Nephron (organoid): ENCODE results near the gene MRPS12.

Experiments used
- H3K27ac Mint-ChIP-seq, 3 experiments: 2 replicates each; pipeline ENCODE4 v1.8.0; 2020; ENCODE audit warnings: mixed read lengths in 3 of 3, mild to moderate bottlenecking in 2 of 3, moderate library complexity in 1 of 3
- H3K27me3 Mint-ChIP-seq: 2 replicates; pipeline ENCODE4 v1.8.0; 2021; ENCODE audit warnings: low read depth, mild to moderate bottlenecking, moderate library complexity, mixed read lengths
- H3K36me3 Mint-ChIP-seq: 2 replicates; pipeline ENCODE4 v1.8.0; 2020; ENCODE audit warnings: low read depth, mixed read lengths
- H3K4me1 Mint-ChIP-seq: 2 replicates; pipeline ENCODE4 v1.8.0; 2020; ENCODE audit warnings: mixed read lengths
- H3K4me3 Mint-ChIP-seq, 3 experiments: 2 replicates each; pipeline ENCODE4 v1.8.0; 2020; ENCODE audit warnings: mild to moderate bottlenecking in 3 of 3, mixed read lengths in 3 of 3, moderate library complexity in 2 of 3
- H3K9me3 Mint-ChIP-seq: 2 replicates; pipeline ENCODE4 v1.8.0; 2020; ENCODE audit warnings: mixed read lengths
- TF ChIP-seq, protein P1 (sequence below), 3 experiments: fragments of 200-600 bp; sonication (generic); IDR thresholded peaks; one replicate each; pipeline ENCODE4 v1.5.0; 2021; ENCODE audit warnings: antibody characterized with exemption in 3 of 3; ENCODE audit not compliant: unreplicated experiment in 3 of 3

Gene MRPS12

GRCh38 chr19:38905620-38906019 is 25.1 kb upstream of the MRPS12 start:
- Mint-ChIP-seq H3K9me3 (peaks cover 6% of the 10 kb centered on the region), H3K27me3 (no peaks in the 10 kb centered on the region), H3K4me3 (no peak overlapping the region), H3K36me3 (peaks cover 20% of the 10 kb centered on the region), H3K27ac (no peak overlapping the region), H3K4me1 (peaks cover 4% of the 10 kb centered on the region)
- TF ChIP-seq, protein P1, sequence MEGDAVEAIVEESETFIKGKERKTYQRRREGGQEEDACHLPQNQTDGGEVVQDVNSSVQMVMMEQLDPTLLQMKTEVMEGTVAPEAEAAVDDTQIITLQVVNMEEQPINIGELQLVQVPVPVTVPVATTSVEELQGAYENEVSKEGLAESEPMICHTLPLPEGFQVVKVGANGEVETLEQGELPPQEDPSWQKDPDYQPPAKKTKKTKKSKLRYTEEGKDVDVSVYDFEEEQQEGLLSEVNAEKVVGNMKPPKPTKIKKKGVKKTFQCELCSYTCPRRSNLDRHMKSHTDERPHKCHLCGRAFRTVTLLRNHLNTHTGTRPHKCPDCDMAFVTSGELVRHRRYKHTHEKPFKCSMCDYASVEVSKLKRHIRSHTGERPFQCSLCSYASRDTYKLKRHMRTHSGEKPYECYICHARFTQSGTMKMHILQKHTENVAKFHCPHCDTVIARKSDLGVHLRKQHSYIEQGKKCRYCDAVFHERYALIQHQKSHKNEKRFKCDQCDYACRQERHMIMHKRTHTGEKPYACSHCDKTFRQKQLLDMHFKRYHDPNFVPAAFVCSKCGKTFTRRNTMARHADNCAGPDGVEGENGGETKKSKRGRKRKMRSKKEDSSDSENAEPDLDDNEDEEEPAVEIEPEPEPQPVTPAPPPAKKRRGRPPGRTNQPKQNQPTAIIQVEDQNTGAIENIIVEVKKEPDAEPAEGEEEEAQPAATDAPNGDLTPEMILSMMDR (IDR thresholded peaks at IDR 0.05; ENCODE audit: unreplicated experiment in 3 of 3) = no peak

DNA sequence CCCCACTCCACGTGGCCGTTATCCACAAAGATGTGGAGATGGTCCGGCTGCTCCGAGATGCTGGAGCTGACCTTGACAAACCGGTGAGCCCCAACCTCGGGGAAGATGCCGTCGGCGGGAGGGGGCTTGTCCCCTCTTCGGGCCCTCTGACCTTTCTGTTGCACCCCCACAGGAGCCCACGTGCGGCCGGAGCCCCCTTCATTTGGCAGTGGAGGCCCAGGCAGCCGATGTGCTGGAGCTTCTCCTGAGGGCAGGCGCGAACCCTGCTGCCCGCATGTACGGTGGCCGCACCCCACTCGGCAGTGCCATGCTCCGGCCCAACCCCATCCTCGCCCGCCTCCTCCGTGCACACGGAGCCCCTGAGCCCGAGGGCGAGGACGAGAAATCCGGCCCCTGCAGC is 23.5 kb upstream of the MRPS12 start:
- H3K4me1 Mint-ChIP-seq = no peaks in the 10 kb centered on the region
- peaks cover 3% of the 10 kb centered on the region for H3K9me3 Mint-ChIP-seq
- H3K27ac Mint-ChIP-seq = no peak overlapping the region
- H3K36me3 Mint-ChIP-seq = peaks cover 17% of the 10 kb centered on the region
- no peaks in the 10 kb centered on the region for H3K27me3 Mint-ChIP-seq
- TF ChIP-seq, protein P1 (IDR thresholded peaks at IDR 0.05; ENCODE audit: unreplicated experiment in 3 of 3) = no peak
- H3K4me3 Mint-ChIP-seq = no peak overlapping the region

DNA sequence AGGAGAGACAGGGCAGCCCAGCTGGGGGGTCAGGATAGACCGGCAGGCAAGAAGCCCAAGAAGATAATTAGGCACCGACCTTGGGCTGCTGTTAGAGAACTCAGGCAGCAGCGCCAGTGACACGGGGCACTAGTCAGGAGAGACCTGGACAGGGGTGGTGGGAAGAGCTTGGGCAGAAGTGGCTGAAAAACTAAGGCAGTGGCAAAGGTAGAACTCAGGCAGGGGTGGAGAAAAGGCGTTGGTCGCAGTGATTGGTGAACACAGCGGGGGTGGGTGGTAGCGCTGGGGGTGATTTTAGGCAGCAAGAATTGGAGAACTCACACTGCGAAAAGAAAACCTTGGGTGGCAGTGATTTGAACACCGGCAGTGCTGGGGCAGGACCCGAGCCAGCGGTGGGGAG is 23.1 kb upstream of the MRPS12 start:
- Mint-ChIP-seq H3K27ac (no peak overlapping the region), H3K4me1 (peaks cover 1% of the 10 kb centered on the region), H3K27me3 (no peaks in the 10 kb centered on the region), H3K9me3 (peaks cover 3% of the 10 kb centered on the region), H3K4me3 (no peak overlapping the region), H3K36me3 (peaks cover 17% of the 10 kb centered on the region)
- TF ChIP-seq, protein P1 (IDR thresholded peaks at IDR 0.05; ENCODE audit: unreplicated experiment in 3 of 3) = no peak

DNA sequence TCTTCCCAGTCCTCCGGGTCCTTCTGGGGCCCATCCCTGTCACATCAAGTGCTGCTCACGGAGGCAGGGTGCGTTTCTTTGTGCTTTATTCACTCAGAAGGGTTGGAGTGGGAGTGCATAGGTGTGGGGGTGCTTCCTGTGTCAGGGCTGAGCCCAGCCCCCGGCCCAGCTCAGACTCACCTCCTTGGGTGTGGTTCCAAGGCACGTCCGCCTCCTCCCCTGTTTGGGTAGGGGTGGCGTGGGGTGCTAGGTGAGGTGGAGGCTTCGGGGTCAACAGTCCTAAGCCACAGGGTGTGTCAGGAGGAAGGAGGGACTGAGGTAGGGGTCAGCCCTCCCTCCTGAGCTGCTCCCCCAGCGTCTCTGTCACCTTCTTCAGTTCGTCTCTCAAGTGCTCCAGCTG is 21.8 kb upstream of the MRPS12 start:
- Mint-ChIP-seq H3K27ac (no peak overlapping the region), H3K27me3 (peaks cover 3% of the 10 kb centered on the region), H3K9me3 (peaks cover 3% of the 10 kb centered on the region), H3K36me3 (peaks cover 13% of the 10 kb centered on the region), H3K4me1 (peaks cover 7% of the 10 kb centered on the region), H3K4me3 (no peak overlapping the region)
- TF ChIP-seq, protein P1 (IDR thresholded peaks at IDR 0.05; ENCODE audit: unreplicated experiment in 3 of 3) = no peak

DNA sequence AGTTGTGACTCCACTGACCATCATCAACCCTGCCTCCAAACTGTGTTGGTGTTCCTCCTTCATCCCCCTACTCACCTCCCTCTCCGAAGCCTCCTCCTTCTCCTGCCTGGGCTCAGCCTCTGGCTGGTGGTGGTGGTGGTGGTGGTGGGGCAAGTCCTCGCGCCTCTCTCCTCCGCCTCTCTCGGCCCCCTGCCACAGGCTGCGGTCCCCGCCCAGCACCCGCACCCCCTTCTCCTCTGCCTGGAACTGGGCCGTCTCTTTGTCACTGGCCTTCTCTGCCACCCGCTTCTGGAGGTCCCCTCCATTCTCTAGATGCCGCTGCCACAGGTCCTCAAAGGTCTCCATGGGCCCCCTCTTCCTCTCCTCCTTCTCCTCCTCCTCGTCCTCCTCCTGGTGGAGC is 20.3 kb upstream of the MRPS12 start:
- TF ChIP-seq, protein P1 (IDR thresholded peaks at IDR 0.05; ENCODE audit: unreplicated experiment in 3 of 3) = no peak
- Mint-ChIP-seq H3K4me1 (peaks cover 7% of the 10 kb centered on the region), H3K36me3 (peaks cover 7% of the 10 kb centered on the region), H3K27ac (no peak overlapping the region), H3K4me3 (no peak overlapping the region), H3K27me3 (peaks cover 3% of the 10 kb centered on the region), H3K9me3 (no peaks in the 10 kb centered on the region)

DNA sequence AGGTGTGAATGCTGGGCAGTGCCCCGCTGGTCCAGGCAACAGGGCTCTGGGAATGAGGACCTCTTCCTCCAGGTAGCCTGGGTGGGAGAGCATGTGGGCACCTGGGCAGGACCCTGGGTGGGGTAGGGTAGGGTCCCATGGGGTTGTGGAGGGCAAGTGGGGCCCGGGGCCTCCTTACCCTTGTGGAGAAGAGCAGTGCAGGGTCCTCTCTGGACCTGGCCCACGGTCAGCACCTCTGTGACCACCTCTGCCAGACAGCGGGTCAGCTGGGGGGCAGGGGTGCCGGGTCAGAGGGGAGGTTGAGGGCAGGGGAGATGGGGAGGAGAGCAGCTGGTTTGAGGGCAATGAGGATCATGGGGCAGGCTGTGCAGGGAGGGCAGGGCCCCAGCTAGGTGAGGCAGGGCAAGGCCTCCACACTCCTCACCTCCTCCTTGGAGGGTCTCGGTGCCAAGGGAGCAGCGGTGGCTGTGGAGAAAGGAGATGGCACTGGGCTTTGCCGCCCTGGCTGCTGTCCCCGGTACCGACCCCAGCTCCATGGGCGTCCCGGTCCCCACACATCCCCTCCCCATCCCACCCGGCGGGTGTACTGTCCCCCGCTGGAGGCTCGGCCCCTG is 19.2 kb upstream of the MRPS12 start:
- TF ChIP-seq, protein P1 (IDR thresholded peaks at IDR 0.05; ENCODE audit: unreplicated experiment in 3 of 3) = no peak
- Mint-ChIP-seq H3K4me3 (no peak overlapping the region), H3K4me1 (peaks cover 7% of the 10 kb centered on the region), H3K9me3 (no peaks in the 10 kb centered on the region), H3K36me3 (peaks cover 7% of the 10 kb centered on the region), H3K27me3 (peaks cover 3% of the 10 kb centered on the region), H3K27ac (no peak overlapping the region)
